Stimulated activated CD4-positive, alpha-beta T cell treated with anti-CD3 and anti-CD28 coated beads, Interleukin-2, amount 100 ng/mL, for 24 hours (primary cell): ENCODE measurements around the gene LRP1B.

Experiments used
- DNase-seq, 2 donors: peaks; one replicate each; pipeline ENCODE4 v3.0.0-alpha.2; 2020

Gene LRP1B

GRCh38 chr2:141942006-141942789 lies 188.6 kb downstream of the LRP1B start:
- no peak for DNase-seq

GRCh38 chr2:141941210-141941714 lies 189.6 kb downstream of the LRP1B start:
- no peak for DNase-seq

- DNase-seq, result no peak
These were observed 190.1 kb downstream of the LRP1B start for GRCh38 chr2:141940709-141941108.

GRCh38 chr2:141933226-141933625 lies 197.6 kb downstream of the LRP1B start:
- no peak for DNase-seq

- DNase-seq, result no peak
These were observed 198.6 kb downstream of the LRP1B start for GRCh38 chr2:141932261-141932660.

- DNase-seq, result no peak
These were observed 199.0 kb downstream of the LRP1B start for GRCh38 chr2:141931797-141932196.

GRCh38 chr2:141930803-141931202 lies 200.0 kb downstream of the LRP1B start:
- no peak for DNase-seq

GRCh38 chr2:141929331-141930252 lies 201.2 kb downstream of the LRP1B start:
- DNase-seq, result no peak

GRCh38 chr2:141928476-141928875 lies 202.3 kb downstream of the LRP1B start:
- no peak for DNase-seq

GRCh38 chr2:141927536-141927935 lies 203.3 kb downstream of the LRP1B start:
- no peak for DNase-seq

GRCh38 chr2:141925511-141925910 lies 205.3 kb downstream of the LRP1B start:
- DNase-seq, result no peak

GRCh38 chr2:141923657-141924056 lies 207.2 kb downstream of the LRP1B start:
- no peak for DNase-seq

GRCh38 chr2:141911485-141912066 lies 219.2 kb downstream of the LRP1B start:
- DNase-seq, result peak in 1 of 2 donors; percentile 0

- DNase-seq, result no peak
These were observed 224.1 kb downstream of the LRP1B start for GRCh38 chr2:141906678-141907077.

GRCh38 chr2:141900826-141901225 lies 230.0 kb downstream of the LRP1B start:
- DNase-seq, result no peak

GRCh38 chr2:141899740-141900139 lies 231.1 kb downstream of the LRP1B start:
- DNase-seq, result no peak

GRCh38 chr2:141889788-141890187 lies 241.0 kb downstream of the LRP1B start:
- no peak for DNase-seq

- no peak for DNase-seq
These were observed 241.7 kb downstream of the LRP1B start for GRCh38 chr2:141888987-141889555.

GRCh38 chr2:141887363-141887762 lies 243.5 kb downstream of the LRP1B start:
- DNase-seq, result no peak

- no peak for DNase-seq
These were observed 252.8 kb downstream of the LRP1B start for GRCh38 chr2:141878016-141878415.

GRCh38 chr2:141871913-141872634 lies 258.7 kb downstream of the LRP1B start:
- no peak for DNase-seq

GRCh38 chr2:141869572-141869971 lies 261.2 kb downstream of the LRP1B start:
- DNase-seq, result no peak
